HepG2 (cell line): Measurements from ENCODE around the gene SLC5A10. TPM values are rescaled to one million over a fixed set of nuclear protein-coding genes. Genes with fewer than 3 reads are reported as not detected.

Experiments
- ARID4A ChIP-seq: sonication (generic); formaldehyde crosslinking; IDR thresholded peaks from 2 replicates; pipeline ENCODE4 v1.5.0; 2020; ENCODE audit warnings: mild to moderate bottlenecking, missing genetic modification reagents, borderline replicate concordance
- FOSL1 ChIP-seq: sonication (generic); formaldehyde crosslinking; IDR thresholded peaks from 2 replicates; pipeline ENCODE4 v1.9.0; 2021; ENCODE audit warnings: missing genetic modification reagents, borderline replicate concordance
- JUNB ChIP-seq: sonication (generic); formaldehyde crosslinking; IDR thresholded peaks from 2 replicates; pipeline ENCODE4 v1.8.0; 2022; ENCODE audit warnings: missing genetic modification reagents, mild to moderate bottlenecking, borderline replicate concordance
- PPARG ChIP-seq: conservative IDR thresholded peaks from 2 replicates; pipeline ENCODE4 v1.6.1; 2016; ENCODE audit warnings: missing biosample characterization, missing genetic modification reagents
- PRDM15 ChIP-seq: sonication (generic); formaldehyde crosslinking; IDR thresholded peaks from 2 replicates; pipeline ENCODE4 v1.4.0; 2020; ENCODE audit warnings: missing genetic modification reagents
- PREB ChIP-seq: sonication (generic); formaldehyde crosslinking; IDR thresholded peaks from 2 replicates; pipeline ENCODE4 v1.4.0; 2020; ENCODE audit warnings: missing genetic modification reagents
- ZNF335 ChIP-seq: sonication (generic); formaldehyde crosslinking; IDR thresholded peaks from 2 replicates; pipeline ENCODE4 v1.4.0; 2020; ENCODE audit warnings: missing genetic modification reagents
- ZNF563 ChIP-seq: sonication (generic); formaldehyde crosslinking; IDR thresholded peaks from 2 replicates; pipeline ENCODE4 v1.8.0; 2022; ENCODE audit warnings: mild to moderate bottlenecking, moderate library complexity, missing genetic modification reagents
- ZNF773 ChIP-seq: sonication (generic); formaldehyde crosslinking; IDR thresholded peaks from 2 replicates; pipeline ENCODE4 v1.4.0; 2020; ENCODE audit warnings: missing genetic modification reagents, borderline replicate concordance
- polyA plus RNA-seq, 8 experiments: library from polyadenylated mRNA; depleted of rRNA in 3 of 8; stranded (reverse) in 7 of 8; unstranded in 1 of 8; fragments of >200 nt; fragmentation: Illumina TruSeq in 4 of 8; extraction: Trizol in 4 of 8; gene quantifications; 2 replicates each; pipeline versions ENCODE4 v1.2.1 to v1.2.3, GENCODE V29; 2011 to 2016; ENCODE audit warnings: low read depth in 4 of 8, missing spikeins in 1 of 8, mixed read lengths in 1 of 8; ENCODE audit not compliant: insufficient read depth in 1 of 8
- total RNA-seq, 5 experiments: library from RNA; depleted of rRNA; stranded (reverse); fragments of >200 nt; fragmentation: Illumina TruSeq; extraction: Trizol; gene quantifications; 2 replicates each; pipeline ENCODE4 v1.2.3, GENCODE V29; 2016; ENCODE audit warnings: low read depth in 1 of 5
- TF ChIP-seq, protein P1 (sequence below): IDR thresholded peaks from 2 replicates; pipeline ENCODE4 v1.4.0; 2020; ENCODE audit warnings: mild to moderate bottlenecking, missing genetic modification reagents

SLC5A10 gene
- total and polyA plus RNA-seq, 2 of the 13 experiments (the other 11 are each of a cell fraction or from before 2014, with no cell fraction given) = 0.05 TPM; not detected in 1

- TF ChIP-seq ARID4A (no peak), JUNB (CRISPR knock-in tag) (0 out of 2 replicates have a peak, but pooled peaks have one; percentile 55), PPARG (no peak), FOSL1 (CRISPR knock-in tag) (peak; percentile 53; the same call in 1 of the 2 replicates), PRDM15 (CRISPR knock-in tag) (no peak), ZNF773 (CRISPR knock-in tag) (no peak), ZNF563 (CRISPR knock-in tag) (no peak), ZNF335 (no peak), PREB (CRISPR knock-in tag) (no peak)
- TF ChIP-seq, protein P1, sequence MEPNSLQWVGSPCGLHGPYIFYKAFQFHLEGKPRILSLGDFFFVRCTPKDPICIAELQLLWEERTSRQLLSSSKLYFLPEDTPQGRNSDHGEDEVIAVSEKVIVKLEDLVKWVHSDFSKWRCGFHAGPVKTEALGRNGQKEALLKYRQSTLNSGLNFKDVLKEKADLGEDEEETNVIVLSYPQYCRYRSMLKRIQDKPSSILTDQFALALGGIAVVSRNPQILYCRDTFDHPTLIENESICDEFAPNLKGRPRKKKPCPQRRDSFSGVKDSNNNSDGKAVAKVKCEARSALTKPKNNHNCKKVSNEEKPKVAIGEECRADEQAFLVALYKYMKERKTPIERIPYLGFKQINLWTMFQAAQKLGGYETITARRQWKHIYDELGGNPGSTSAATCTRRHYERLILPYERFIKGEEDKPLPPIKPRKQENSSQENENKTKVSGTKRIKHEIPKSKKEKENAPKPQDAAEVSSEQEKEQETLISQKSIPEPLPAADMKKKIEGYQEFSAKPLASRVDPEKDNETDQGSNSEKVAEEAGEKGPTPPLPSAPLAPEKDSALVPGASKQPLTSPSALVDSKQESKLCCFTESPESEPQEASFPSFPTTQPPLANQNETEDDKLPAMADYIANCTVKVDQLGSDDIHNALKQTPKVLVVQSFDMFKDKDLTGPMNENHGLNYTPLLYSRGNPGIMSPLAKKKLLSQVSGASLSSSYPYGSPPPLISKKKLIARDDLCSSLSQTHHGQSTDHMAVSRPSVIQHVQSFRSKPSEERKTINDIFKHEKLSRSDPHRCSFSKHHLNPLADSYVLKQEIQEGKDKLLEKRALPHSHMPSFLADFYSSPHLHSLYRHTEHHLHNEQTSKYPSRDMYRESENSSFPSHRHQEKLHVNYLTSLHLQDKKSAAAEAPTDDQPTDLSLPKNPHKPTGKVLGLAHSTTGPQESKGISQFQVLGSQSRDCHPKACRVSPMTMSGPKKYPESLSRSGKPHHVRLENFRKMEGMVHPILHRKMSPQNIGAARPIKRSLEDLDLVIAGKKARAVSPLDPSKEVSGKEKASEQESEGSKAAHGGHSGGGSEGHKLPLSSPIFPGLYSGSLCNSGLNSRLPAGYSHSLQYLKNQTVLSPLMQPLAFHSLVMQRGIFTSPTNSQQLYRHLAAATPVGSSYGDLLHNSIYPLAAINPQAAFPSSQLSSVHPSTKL = no peak
Observed at GRCh38 chr17:19015428-19015827, 63.5 kb downstream of the SLC5A10 start (continued).
